Measurements from ENCODE around the gene PSAT1.

- TF ChIP-seq CTCF (IDR thresholded peaks at IDR 0.05) (no peak), EZH2phosphoT487 (IDR thresholded peaks at IDR 0.05) (no peak)
Measured at GRCh38 chr9:78332381-78332780, 35.5 kb downstream of the PSAT1 start.
